HepG2 (cell line): ENCODE measurements around the gene CUTC. TPM values are rescaled to one million over a fixed set of nuclear protein-coding genes. Genes with fewer than 3 reads are reported as not detected.

Experiments
- EHMT2 ChIP-seq: fragments of 200-600 bp; sonication (generic); IDR thresholded peaks from 2 replicates; pipeline ENCODE4 v1.7.0; 2017; ENCODE audit warnings: antibody characterized with exemption, low read depth, low read length, borderline replicate concordance
- ERF ChIP-seq: IDR thresholded peaks from 2 replicates; pipeline ENCODE4 v1.6.1; 2018; ENCODE audit warnings: missing biosample characterization, missing genetic modification reagents
- MTA3 ChIP-seq: sonication (generic); formaldehyde crosslinking; IDR thresholded peaks from 2 replicates; pipeline ENCODE4 v1.4.0; 2020; ENCODE audit warnings: missing genetic modification reagents
- SMYD3 ChIP-seq: sonication (generic); formaldehyde crosslinking; IDR thresholded peaks from 2 replicates; pipeline ENCODE4 v1.8.1; 2023; ENCODE audit warnings: mild to moderate bottlenecking, missing genetic modification reagents
- ZFX ChIP-seq: sonication (generic); formaldehyde crosslinking; IDR thresholded peaks from 2 replicates; pipeline ENCODE4 v1.4.0; 2020; ENCODE audit warnings: mild to moderate bottlenecking, low read depth, missing genetic modification reagents, moderate library complexity
- ZNF224 ChIP-seq: sonication (generic); formaldehyde crosslinking; IDR thresholded peaks from 2 replicates; pipeline ENCODE4 v1.5.0; 2020; ENCODE audit warnings: mild to moderate bottlenecking, missing genetic modification reagents
- ZNF737 ChIP-seq: sonication (generic); formaldehyde crosslinking; IDR thresholded peaks from 2 replicates; pipeline ENCODE4 v1.5.0; 2020; ENCODE audit warnings: missing genetic modification reagents, mild to moderate bottlenecking, borderline replicate concordance
- ZNF772 ChIP-seq: sonication (generic); formaldehyde crosslinking; IDR thresholded peaks from 2 replicates; pipeline ENCODE4 v1.5.0; 2020; ENCODE audit warnings: mild to moderate bottlenecking, missing genetic modification reagents
- ZNF891 ChIP-seq: sonication (generic); formaldehyde crosslinking; IDR thresholded peaks from 2 replicates; pipeline ENCODE4 v1.5.0; 2020; ENCODE audit warnings: mild to moderate bottlenecking, missing genetic modification reagents
- polyA plus RNA-seq, 8 experiments: library from polyadenylated mRNA; depleted of rRNA in 3 of 8; stranded (reverse) in 7 of 8; unstranded in 1 of 8; fragments of >200 nt; fragmentation: Illumina TruSeq in 4 of 8; extraction: Trizol in 4 of 8; gene quantifications; 2 replicates each; pipeline versions ENCODE4 v1.2.1 to v1.2.3, GENCODE V29; 2011 to 2016; ENCODE audit warnings: low read depth in 4 of 8, missing spikeins in 1 of 8, mixed read lengths in 1 of 8; ENCODE audit not compliant: insufficient read depth in 1 of 8
- total RNA-seq, 5 experiments: library from RNA; depleted of rRNA; stranded (reverse); fragments of >200 nt; fragmentation: Illumina TruSeq; extraction: Trizol; gene quantifications; 2 replicates each; pipeline ENCODE4 v1.2.3, GENCODE V29; 2016; ENCODE audit warnings: low read depth in 1 of 5
- TF ChIP-seq, protein P1 (sequence below): sonication (generic); formaldehyde crosslinking; IDR thresholded peaks from 2 replicates; pipeline ENCODE4 v1.4.0; 2020; ENCODE audit warnings: mild to moderate bottlenecking, missing genetic modification reagents
- TF ChIP-seq, protein P2 (sequence below): sonication (generic); formaldehyde crosslinking; IDR thresholded peaks from 2 replicates; pipeline ENCODE4 v1.8.0; 2022; ENCODE audit warnings: missing genetic modification reagents, low read depth, mild to moderate bottlenecking, borderline replicate concordance
- TF ChIP-seq, protein P3 (sequence below): sonication (generic); formaldehyde crosslinking; IDR thresholded peaks from 2 replicates; pipeline ENCODE4 v1.5.1; 2020; ENCODE audit warnings: mild to moderate bottlenecking, moderate library complexity, missing genetic modification reagents
- TF ChIP-seq, protein P4 (sequence below): sonication (generic); formaldehyde crosslinking; IDR thresholded peaks from 2 replicates; pipeline ENCODE4 v1.9.0; 2021; ENCODE audit warnings: missing genetic modification reagents, mild to moderate bottlenecking, borderline replicate concordance
- TF ChIP-seq, protein P5 (sequence below): sonication (generic); formaldehyde crosslinking; IDR thresholded peaks from 2 replicates; pipeline ENCODE4 v1.4.0; 2020; ENCODE audit warnings: mild to moderate bottlenecking, low read depth, missing genetic modification reagents

The CUTC gene
- total and polyA plus RNA-seq, 2 of the 13 experiments (the other 11 are each of a cell fraction or from before 2014, with no cell fraction given): 22.3 to 25.8 TPM

DNA sequence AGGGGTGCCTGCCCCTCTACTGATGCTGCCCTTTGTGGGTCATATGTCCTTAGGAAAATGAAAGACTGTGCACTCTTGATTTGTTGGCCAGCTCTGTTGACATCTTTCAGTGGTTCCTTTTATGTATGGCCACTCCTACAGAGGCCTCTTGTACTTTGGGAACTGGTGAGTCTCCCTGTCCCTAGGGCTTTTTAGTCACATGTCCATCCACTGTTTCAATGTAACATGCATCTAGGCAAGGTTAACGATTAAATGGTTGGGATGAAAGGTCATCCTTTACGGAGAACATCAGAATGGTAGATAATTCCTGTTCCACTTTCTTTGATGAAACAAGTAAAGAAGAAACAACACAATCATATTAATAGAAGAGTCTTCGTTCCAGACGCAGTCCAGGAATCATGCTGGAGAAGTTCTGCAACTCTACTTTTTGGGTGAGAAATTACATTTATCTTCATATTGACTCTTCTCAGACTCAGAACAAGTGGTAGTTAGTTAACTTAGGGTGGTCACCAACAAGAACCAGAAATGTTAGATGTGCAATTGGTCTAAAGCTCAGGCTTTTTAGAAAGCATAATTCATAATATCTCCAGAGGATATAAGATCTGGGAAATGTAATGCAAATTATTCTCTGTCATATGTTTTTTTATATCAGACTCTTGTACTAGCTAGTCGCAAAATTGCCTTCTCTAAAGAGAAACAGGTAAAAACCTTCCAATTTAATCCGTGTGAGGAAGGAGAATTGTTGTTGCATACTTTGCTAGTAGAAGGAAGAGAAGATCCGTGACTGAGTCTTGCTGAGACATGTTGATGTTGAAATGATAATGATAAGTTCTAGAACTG is 50.6 kb downstream of the CUTC start, which contains the start of gene ABCC2 (continued):
- TF ChIP-seq, protein P1, sequence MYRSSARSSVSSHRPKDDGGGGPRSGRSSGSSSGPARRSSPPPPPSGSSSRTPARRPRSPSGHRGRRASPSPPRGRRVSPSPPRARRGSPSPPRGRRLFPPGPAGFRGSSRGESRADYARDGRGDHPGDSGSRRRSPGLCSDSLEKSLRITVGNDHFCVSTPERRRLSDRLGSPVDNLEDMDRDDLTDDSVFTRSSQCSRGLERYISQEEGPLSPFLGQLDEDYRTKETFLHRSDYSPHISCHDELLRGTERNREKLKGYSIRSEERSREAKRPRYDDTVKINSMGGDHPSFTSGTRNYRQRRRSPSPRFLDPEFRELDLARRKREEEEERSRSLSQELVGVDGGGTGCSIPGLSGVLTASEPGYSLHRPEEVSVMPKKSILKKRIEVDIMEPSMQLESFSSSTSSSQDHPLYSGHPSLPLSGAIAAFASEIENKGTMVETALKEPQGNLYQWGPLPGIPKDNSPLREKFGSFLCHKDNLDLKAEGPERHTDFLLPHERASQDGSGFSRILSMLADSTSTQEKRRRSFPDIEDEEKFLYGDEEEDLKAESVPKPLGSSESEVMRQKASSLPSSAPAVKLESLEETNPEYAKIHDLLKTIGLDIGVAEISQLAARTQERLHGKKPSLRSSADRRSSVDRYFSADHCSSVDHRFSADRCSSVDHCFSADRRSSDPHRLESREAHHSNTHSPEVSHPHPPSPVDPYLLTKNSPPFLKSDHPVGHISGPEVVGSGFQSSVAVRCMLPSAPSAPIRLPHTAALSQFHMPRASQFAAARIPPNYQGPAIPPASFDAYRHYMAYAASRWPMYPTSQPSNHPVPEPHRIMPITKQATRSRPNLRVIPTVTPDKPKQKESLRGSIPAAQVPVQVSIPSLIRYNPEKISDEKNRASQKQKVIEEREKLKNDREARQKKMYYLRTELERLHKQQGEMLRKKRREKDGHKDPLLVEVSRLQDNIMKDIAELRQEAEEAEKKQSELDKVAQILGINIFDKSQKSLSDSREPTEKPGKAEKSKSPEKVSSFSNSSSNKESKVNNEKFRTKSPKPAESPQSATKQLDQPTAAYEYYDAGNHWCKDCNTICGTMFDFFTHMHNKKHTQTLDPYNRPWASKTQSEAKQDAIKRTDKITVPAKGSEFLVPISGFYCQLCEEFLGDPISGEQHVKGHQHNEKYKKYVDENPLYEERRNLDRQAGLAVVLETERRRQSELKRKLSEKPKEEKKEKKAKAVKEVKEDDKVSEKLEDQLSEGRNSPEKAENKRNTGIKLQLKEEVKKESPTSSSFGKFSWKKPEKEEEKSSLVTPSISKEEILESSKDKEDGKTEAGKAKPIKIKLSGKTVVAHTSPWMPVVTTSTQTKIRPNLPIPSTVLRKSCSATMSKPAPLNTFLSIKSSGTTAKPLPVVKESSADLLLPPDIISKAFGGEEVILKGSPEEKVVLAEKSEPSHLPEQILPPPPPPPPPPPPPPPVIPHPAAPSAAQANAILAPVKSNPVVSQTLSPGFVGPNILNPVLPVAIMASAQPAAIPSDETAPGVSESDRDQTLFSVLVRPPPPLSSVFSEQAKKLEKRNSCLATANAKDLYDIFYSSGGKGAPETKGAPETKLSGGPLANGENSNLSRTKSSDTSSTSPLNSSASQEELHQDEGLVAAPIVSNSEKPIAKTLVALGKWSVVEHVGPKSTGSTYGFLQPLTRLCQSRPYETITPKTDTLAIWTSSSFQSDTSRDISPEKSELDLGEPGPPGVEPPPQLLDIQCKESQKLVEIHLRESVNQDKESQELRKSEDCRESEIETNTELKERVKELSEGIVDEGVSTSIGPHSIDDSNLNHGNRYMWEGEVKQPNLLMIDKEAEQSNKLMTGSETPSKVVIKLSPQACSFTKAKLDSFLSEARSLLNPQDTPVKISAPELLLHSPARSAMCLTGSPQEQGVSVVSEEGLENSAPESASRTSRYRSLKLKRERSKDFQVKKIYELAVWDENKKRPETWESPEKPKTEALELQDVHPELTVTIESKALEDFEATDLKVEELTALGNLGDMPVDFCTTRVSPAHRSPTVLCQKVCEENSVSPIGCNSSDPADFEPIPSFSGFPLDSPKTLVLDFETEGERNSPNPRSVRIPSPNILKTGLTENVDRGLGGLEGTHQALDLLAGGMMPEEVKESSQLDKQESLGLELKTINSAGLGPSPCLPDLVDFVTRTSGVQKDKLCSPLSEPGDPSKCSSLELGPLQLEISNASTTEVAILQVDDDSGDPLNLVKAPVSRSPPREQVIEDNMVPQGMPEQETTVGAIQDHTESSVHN (CRISPR knock-in tag): no peak
- TF ChIP-seq MTA3 (CRISPR knock-in tag) (no peak), ZNF772 (CRISPR knock-in tag) (no peak), SMYD3 (CRISPR knock-in tag) (no peak), ERF (CRISPR knock-in tag) (no peak; the same call in 1 of the 2 replicates), EHMT2 (no peak), ZNF891 (CRISPR knock-in tag) (no peak), ZNF224 (no peak), ZFX (CRISPR knock-in tag) (peak; percentile 55; the same call in 1 of the 2 replicates), ZNF737 (no peak)
- TF ChIP-seq, protein P2, sequence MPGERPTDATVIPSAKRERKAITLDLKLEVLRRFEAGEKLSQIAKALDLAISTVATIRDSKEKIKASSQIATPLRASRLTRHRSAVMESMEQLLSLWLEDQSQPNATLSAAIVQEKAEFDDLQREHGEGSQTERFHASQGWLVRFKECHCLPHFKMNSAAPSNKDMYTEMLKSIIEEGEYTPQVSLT (CRISPR knock-in tag): no peak
- TF ChIP-seq, protein P3, sequence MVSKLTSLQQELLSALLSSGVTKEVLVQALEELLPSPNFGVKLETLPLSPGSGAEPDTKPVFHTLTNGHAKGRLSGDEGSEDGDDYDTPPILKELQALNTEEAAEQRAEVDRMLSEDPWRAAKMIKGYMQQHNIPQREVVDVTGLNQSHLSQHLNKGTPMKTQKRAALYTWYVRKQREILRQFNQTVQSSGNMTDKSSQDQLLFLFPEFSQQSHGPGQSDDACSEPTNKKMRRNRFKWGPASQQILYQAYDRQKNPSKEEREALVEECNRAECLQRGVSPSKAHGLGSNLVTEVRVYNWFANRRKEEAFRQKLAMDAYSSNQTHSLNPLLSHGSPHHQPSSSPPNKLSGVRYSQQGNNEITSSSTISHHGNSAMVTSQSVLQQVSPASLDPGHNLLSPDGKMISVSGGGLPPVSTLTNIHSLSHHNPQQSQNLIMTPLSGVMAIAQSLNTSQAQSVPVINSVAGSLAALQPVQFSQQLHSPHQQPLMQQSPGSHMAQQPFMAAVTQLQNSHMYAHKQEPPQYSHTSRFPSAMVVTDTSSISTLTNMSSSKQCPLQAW (CRISPR knock-in tag): peak; percentile 77
- TF ChIP-seq, protein P4, sequence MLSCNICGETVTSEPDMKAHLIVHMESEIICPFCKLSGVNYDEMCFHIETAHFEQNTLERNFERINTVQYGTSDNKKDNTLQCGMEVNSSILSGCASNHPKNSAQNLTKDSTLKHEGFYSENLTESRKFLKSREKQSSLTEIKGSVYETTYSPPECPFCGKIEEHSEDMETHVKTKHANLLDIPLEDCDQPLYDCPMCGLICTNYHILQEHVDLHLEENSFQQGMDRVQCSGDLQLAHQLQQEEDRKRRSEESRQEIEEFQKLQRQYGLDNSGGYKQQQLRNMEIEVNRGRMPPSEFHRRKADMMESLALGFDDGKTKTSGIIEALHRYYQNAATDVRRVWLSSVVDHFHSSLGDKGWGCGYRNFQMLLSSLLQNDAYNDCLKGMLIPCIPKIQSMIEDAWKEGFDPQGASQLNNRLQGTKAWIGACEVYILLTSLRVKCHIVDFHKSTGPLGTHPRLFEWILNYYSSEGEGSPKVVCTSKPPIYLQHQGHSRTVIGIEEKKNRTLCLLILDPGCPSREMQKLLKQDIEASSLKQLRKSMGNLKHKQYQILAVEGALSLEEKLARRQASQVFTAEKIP (CRISPR knock-in tag): no peak
- TF ChIP-seq, protein P5, sequence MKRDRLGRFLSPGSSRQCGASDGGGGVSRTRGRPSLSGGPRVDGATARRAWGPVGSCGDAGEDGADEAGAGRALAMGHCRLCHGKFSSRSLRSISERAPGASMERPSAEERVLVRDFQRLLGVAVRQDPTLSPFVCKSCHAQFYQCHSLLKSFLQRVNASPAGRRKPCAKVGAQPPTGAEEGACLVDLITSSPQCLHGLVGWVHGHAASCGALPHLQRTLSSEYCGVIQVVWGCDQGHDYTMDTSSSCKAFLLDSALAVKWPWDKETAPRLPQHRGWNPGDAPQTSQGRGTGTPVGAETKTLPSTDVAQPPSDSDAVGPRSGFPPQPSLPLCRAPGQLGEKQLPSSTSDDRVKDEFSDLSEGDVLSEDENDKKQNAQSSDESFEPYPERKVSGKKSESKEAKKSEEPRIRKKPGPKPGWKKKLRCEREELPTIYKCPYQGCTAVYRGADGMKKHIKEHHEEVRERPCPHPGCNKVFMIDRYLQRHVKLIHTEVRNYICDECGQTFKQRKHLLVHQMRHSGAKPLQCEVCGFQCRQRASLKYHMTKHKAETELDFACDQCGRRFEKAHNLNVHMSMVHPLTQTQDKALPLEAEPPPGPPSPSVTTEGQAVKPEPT (CRISPR knock-in tag): no peak
